ENCODE results near the gene ELP1. TPM values are rescaled to one million over a fixed set of nuclear protein-coding genes. Genes with fewer than 3 reads are reported as not detected.

The ELP1 gene
- total and polyA plus RNA-seq, 2 donors (not counting 3 experiments of a cell fraction or from before 2014, with no cell fraction given): 12.6 to 21.8 TPM

GRCh38 chr9:108874058-108874788 lies 59.7 kb downstream of the ELP1 start:
- Histone ChIP-seq H3K27me3 (ENCODE audit: control insufficient read depth in 2 of 2, insufficient read depth in 2 of 2, low read length in 2 of 2) (no peaks in the 10 kb centered on the region), H2AFZ (ENCODE audit: low read depth, low read length) (no peak overlapping the region), H4K20me1 (replicated peaks; ENCODE audit: control insufficient read depth, extremely low read depth, insufficient read depth, low read length) (no peaks in the 10 kb centered on the region), H3K27ac (ENCODE audit: insufficient read depth, low read depth, low read length) (no peak overlapping the region), H3K4me2 (ENCODE audit: insufficient read depth, low read length) (no peak overlapping the region), H3K4me3 (replicated peaks in 1 of 3; ENCODE audit: insufficient read depth in 1 of 3, low read depth in 1 of 3, low read length in 3 of 3) (no peak overlapping the region), H3K9ac (replicated peaks; ENCODE audit: extremely low read depth, insufficient read depth, low read length) (no peak overlapping the region), H3K9me1 (replicated peaks; ENCODE audit: control insufficient read depth, extremely low read depth, insufficient read depth, low read length) (no peaks in the 10 kb centered on the region), H3K36me3 (ENCODE audit: control insufficient read depth in 2 of 2, extremely low read depth in 1 of 2, insufficient read depth in 2 of 2, low read length in 2 of 2) (peaks cover 10 to 17% of the 10 kb centered on the region in 2 experiments), H3K9me3 (replicated peaks; ENCODE audit: control insufficient read depth, insufficient read depth, low read length) (no peaks in the 10 kb centered on the region), H3K79me2 (ENCODE audit: control insufficient read depth, insufficient read depth, low read length) (no peaks in the 10 kb centered on the region), H3K4me1 (ENCODE audit: control insufficient read depth, extremely low read depth, insufficient read depth, low read length) (no peaks in the 10 kb centered on the region)
- TF ChIP-seq POLR2AphosphoS5 (IDR thresholded peaks at IDR 0.05; ENCODE audit: insufficient read depth, low read depth, low read length) (no peak), POLR2A (IDR thresholded peaks at IDR 0.05; ENCODE audit: low read depth, low read length) (no peak), MYC (IDR thresholded peaks at IDR 0.05; ENCODE audit: low read depth, low read length) (no peak), MAX (IDR thresholded peaks at IDR 0.05; ENCODE audit: insufficient read depth, insufficient read length) (no peak), CTCF (IDR thresholded peaks at IDR 0.05; ENCODE audit: extremely low read depth in 1 of 2, insufficient read depth in 1 of 2, low read depth in 1 of 2, low read length in 2 of 2) (no peak), JUN (IDR thresholded peaks at IDR 0.05; ENCODE audit: borderline replicate concordance, insufficient read depth, insufficient read length, low read depth) (no peak)
- CTCF ChIA-PET: interaction anchor here (1.3 kb wide), 1 partner anchor 13 kb away, joined by 3 read pairs; no protein-coding TSS in a partner anchor
- intact Hi-C loops (cut with micrococcal nuclease) (no loop called here), dilution Hi-C loops (cut with MboI; ENCODE audit: extremely low pct_ligation_motif_present, low sequenced_read_pairs) (no loop called here)
- POLR2A ChIA-PET: no interaction called here
- no TSS peak for BruUV-seq (replicated peaks)
- no peak for DNase-seq (ENCODE audit: low read depth, low spot score)
- no peak for FAIRE-seq

Data from endothelial cell of umbilical vein (primary cell).